OCI-LY7 (cell line): ENCODE results near the gene TBC1D23. TPM values are rescaled to one million over a fixed set of nuclear protein-coding genes. Genes with fewer than 3 reads are reported as not detected.

Experiments
- BruUV-seq: library from RNA; stranded (reverse); fragments of 400-500 nt; replicated peaks from 2 replicates; lab custom pipeline; 2021; lab: Mats Ljungman, UMichigan
- CTCF ChIA-PET: fragments of 300-600 bp; sonication (Branson Sonifier 250); formaldehyde crosslinking; loops from one replicate; lab custom pipeline; 2022; ENCODE audit warnings: antibody characterized with exemption; ENCODE audit not compliant: unreplicated experiment; lab: Charles Lee
- POLR2A ChIA-PET: fragments of 300-600 bp; sonication (Branson Sonifier 250); formaldehyde crosslinking; loops from one replicate; lab custom pipeline; 2022; ENCODE audit warnings: antibody characterized with exemption; lab: Charles Lee
- DNase-seq: peaks from one replicate; pipeline ENCODE4 v3.0.0-alpha.2; 2015; ENCODE audit warnings: low spot score
- H2AFZ ChIP-seq: fragments of 200-600 bp; sonication (generic), shearing (Covaris generic); 2 replicates; pipeline ENCODE4 v1.6.1; 2014; ENCODE audit warnings: mild to moderate bottlenecking, antibody characterized with exemption, low read length, moderate library complexity
- H3K27ac ChIP-seq: fragments of 200-600 bp; sonication (generic); 2 replicates; pipeline ENCODE4 v1.5.1; 2014; ENCODE audit warnings: mixed run types, low read depth, mild to moderate bottlenecking, moderate library complexity, low read length, inconsistent platforms; ENCODE audit not compliant: poor library complexity, severe bottlenecking
- H3K36me3 ChIP-seq: fragments of 200-600 bp; sonication (generic); 2 replicates; pipeline ENCODE4 v1.6.1; 2014; ENCODE audit warnings: mild to moderate bottlenecking, antibody characterized with exemption, low read length, moderate library complexity, mixed read lengths; ENCODE audit not compliant: insufficient read depth
- H3K4me1 ChIP-seq: fragments of 200-600 bp; sonication (generic); 2 replicates; pipeline ENCODE4 v1.5.1; 2014; ENCODE audit warnings: mild to moderate bottlenecking, low read length; ENCODE audit not compliant: insufficient read depth, poor library complexity, severe bottlenecking
- H3K4me2 ChIP-seq: fragments of 200-600 bp; sonication (generic); 2 replicates; pipeline ENCODE4 v1.6.1; 2014; ENCODE audit warnings: mild to moderate bottlenecking, low read length
- H3K4me3 ChIP-seq: fragments of 200-600 bp; sonication (generic); 2 replicates; pipeline ENCODE4 v1.5.1; 2014; ENCODE audit warnings: mild to moderate bottlenecking, low read depth, low read length; ENCODE audit not compliant: poor library complexity, severe bottlenecking
- H3K79me2 ChIP-seq: fragments of 200-600 bp; sonication (generic); 2 replicates; pipeline ENCODE4 v1.6.1; 2016; ENCODE audit warnings: low read depth, mild to moderate bottlenecking, low read length, moderate library complexity, mixed read lengths; ENCODE audit not compliant: insufficient read depth
- H3K9me2 ChIP-seq: fragments of 200-600 bp; sonication (generic); 2 replicates; pipeline ENCODE4 v1.6.1; 2016; ENCODE audit warnings: mild to moderate bottlenecking, low read length, mixed read lengths; ENCODE audit not compliant: insufficient read depth
- H3K9me3 ChIP-seq: fragments of 200-600 bp; sonication (generic); 2 replicates; pipeline ENCODE4 v1.6.1; 2014; ENCODE audit warnings: mild to moderate bottlenecking, mixed run types, low read length, mixed read lengths
- H4K20me1 ChIP-seq: fragments of 200-600 bp; sonication (generic); 2 replicates; pipeline ENCODE4 v1.6.1; 2014; ENCODE audit warnings: mild to moderate bottlenecking, antibody characterized with exemption, low read length, moderate library complexity, mixed read lengths; ENCODE audit not compliant: insufficient read depth
- CTCF ChIP-seq: fragments of 200-600 bp; sonication (generic); conservative IDR thresholded peaks from 2 replicates; pipeline ENCODE4 v1.5.1; 2014; ENCODE audit warnings: mild to moderate bottlenecking, antibody characterized with exemption, low read length, moderate library complexity, mixed read lengths
- EZH2phosphoT487 ChIP-seq: fragments of 200-600 bp; sonication (generic); IDR thresholded peaks from 2 replicates; pipeline ENCODE4 v1.6.1; 2018; ENCODE audit warnings: low read depth, borderline replicate concordance, mild to moderate bottlenecking, mixed run types, antibody characterized with exemption, low read length, moderate library complexity, mixed read lengths
- intact Hi-C: fragments of 100-400 bp; cut with micrococcal nuclease; formaldehyde crosslinking; loops from one replicate; pipeline ENCODE4 v1.10.0; 2022; ENCODE audit not compliant: unreplicated experiment
- total RNA-seq, 2 experiments: library from RNA; depleted of rRNA in 1 of 2; stranded (reverse); fragments of >200 nt in 1 of 2; shearing (Covaris generic) in 1 of 2; gene quantifications; 2 replicates each; pipeline ENCODE4 v1.2.3, GENCODE V29; 2014 to 2022

Gene TBC1D23
- total RNA-seq, 2 experiments from 2014 or later = 12.0 to 23.4 TPM

- Histone ChIP-seq H3K9me2 (no peaks in the 10 kb centered on the region), H4K20me1 (no peaks in the 10 kb centered on the region), H3K9me3 (no peaks in the 10 kb centered on the region), H3K4me1 (no peaks in the 10 kb centered on the region), H3K36me3 (peaks cover 97% of the 10 kb centered on the region), H3K4me2 (no peak overlapping the region), H2AFZ (no peak overlapping the region), H3K79me2 (no peaks in the 10 kb centered on the region), H3K27ac (no peak overlapping the region), H3K4me3 (no peak overlapping the region)
- no peak for DNase-seq
- POLR2A ChIA-PET = interaction anchor here (0.6 to 2.6 kb wide), 4 partner anchors 11 to 38 kb away, joined by 3 to 12 read pairs (median 4); no protein-coding TSS in a partner anchor
- BruUV-seq = no TSS peak
- CTCF ChIA-PET = no interaction called here
- intact Hi-C loops = no loop called here
- TF ChIP-seq EZH2phosphoT487 (no peak), CTCF (no peak)
Measured at GRCh38 chr3:100364421-100364820, 103.6 kb downstream of the TBC1D23 start.

GRCh38 chr3:100366424-100366823, 105.6 kb downstream of the TBC1D23 start:
- H2AFZ ChIP-seq = no peak overlapping the region
- ChIA-PET CTCF (no interaction called here), POLR2A (interaction anchor here (0.6 to 2.6 kb wide), 4 partner anchors 9 to 35 kb away, joined by 3 to 12 read pairs (median 4); partner anchors contain the start of genes LNP1 and NIT2)
- no peak overlapping the region for H3K27ac ChIP-seq
- peaks cover 100% of the 10 kb centered on the region for H3K36me3 ChIP-seq
- TF ChIP-seq CTCF = no peak
- TF ChIP-seq EZH2phosphoT487 = no peak
- DNase-seq = no peak
- no peaks in the 10 kb centered on the region for H4K20me1 ChIP-seq
- no peaks in the 10 kb centered on the region for H3K4me1 ChIP-seq
- no peaks in the 10 kb centered on the region for H3K9me2 ChIP-seq
- H3K4me2 ChIP-seq = no peak overlapping the region
- H3K4me3 ChIP-seq = no peak overlapping the region
- no peaks in the 10 kb centered on the region for H3K79me2 ChIP-seq
- intact Hi-C loops = no loop called here
- no TSS peak for BruUV-seq
- H3K9me3 ChIP-seq = no peaks in the 10 kb centered on the region

- H3K9me2 ChIP-seq = no peaks in the 10 kb centered on the region
- no peak overlapping the region for H2AFZ ChIP-seq
- no TSS peak for BruUV-seq
- no peak for DNase-seq
- H3K4me3 ChIP-seq = no peak overlapping the region
- H3K79me2 ChIP-seq = no peaks in the 10 kb centered on the region
- ChIA-PET POLR2A (interaction anchor here (1.1 to 1.6 kb wide), 2 partner anchors 25 to 30 kb away, joined by 3 to 4 read pairs; no protein-coding TSS in a partner anchor), CTCF (no interaction called here)
- intact Hi-C loops = no loop called here
- no peaks in the 10 kb centered on the region for H3K9me3 ChIP-seq
- H3K27ac ChIP-seq = no peak overlapping the region
- no peaks in the 10 kb centered on the region for H3K4me1 ChIP-seq
- H3K36me3 ChIP-seq = peaks cover 98% of the 10 kb centered on the region
- TF ChIP-seq CTCF = no peak
- TF ChIP-seq EZH2phosphoT487 = no peak
- H4K20me1 ChIP-seq = no peaks in the 10 kb centered on the region
- H3K4me2 ChIP-seq = no peak overlapping the region
Measured at GRCh38 chr3:100368441-100368840, 107.6 kb downstream of the TBC1D23 start.
